ENCODE measurements around the gene MTPN.

Gene MTPN

GRCh38 chr7:135884495-135885232, 92.5 kb downstream of the MTPN start:
- no peak for DNase-seq (ENCODE audit: low read depth)

DNA sequence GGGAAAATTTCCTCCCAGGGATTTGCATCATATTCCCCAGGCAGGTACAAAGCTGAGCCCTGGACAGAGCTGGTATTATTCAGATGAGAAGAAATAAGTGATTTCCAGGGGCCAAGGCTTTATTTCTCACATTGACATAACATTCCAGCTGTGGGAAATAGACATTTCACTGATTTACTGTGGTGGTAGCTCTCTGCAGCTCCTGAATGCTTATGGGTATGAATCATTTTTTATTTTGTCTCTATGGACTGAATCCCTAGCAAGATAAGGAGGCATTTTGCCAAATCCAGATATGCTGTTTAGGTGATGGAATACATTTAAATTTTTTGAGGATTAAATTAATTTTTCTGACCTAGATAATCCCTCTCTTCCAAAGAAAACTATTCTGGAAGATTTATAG, 97.9 kb downstream of the MTPN start:
- DNase-seq (ENCODE audit: low read depth), result no peak

GRCh38 chr7:135878284-135878683, 98.9 kb downstream of the MTPN start:
- DNase-seq (ENCODE audit: low read depth), result no peak

DNA sequence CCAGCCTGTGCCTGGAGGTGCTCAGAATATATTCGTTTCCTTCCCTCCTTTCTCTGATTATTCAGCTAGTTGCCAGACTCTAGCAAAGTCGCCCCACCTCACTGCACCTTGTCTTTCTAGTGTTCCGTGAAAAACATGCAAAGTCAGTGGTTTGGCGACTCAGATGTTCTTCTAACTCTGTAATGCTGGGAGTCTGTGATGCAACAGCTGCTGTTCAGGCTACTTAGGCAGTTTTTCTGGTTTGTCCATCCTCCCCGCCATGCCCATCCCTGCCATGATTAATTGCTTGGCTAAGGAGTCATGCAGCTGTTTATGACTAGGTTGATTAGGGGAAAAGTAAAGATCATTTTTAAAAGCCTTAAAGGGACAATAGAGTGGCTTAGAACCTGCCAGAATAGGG, 99.4 kb downstream of the MTPN start:
- DNase-seq (ENCODE audit: low read depth), result no peak

All from stimulated activated CD8-positive, alpha-beta memory T cell treated with anti-CD3 and anti-CD28 coated beads, Interleukin-7, amount 100 ng/mL, for 24 hours (primary cell).